ENCODE results near the gene CDC42BPA.

Gene CDC42BPA

GRCh38 chr1:227049253-227049652 is 269.0 kb downstream of the CDC42BPA start:
- peaks cover 28% of the 10 kb centered on the region for H3K27me3 Mint-ChIP-seq (ENCODE audit: low read depth)

GRCh38 chr1:227043755-227044154 is 274.5 kb downstream of the CDC42BPA start:
- Mint-ChIP-seq H3K4me3 (no peak overlapping the region), H3K4me1 (ENCODE audit: low read depth) (no peaks in the 10 kb centered on the region), H3K27me3 (ENCODE audit: low read depth) (peaks cover 28% of the 10 kb centered on the region), H3K9me3 (no peaks in the 10 kb centered on the region), H3K27ac (no peak overlapping the region), H3K36me3 (ENCODE audit: low read depth) (no peaks in the 10 kb centered on the region)

More at GRCh38 chr1:227049253-227049652, 269.0 kb downstream of the CDC42BPA start:
- Mint-ChIP-seq H3K4me1 (ENCODE audit: low read depth) (no peaks in the 10 kb centered on the region), H3K27ac (no peak overlapping the region), H3K36me3 (ENCODE audit: low read depth) (no peaks in the 10 kb centered on the region), H3K9me3 (no peaks in the 10 kb centered on the region), H3K4me3 (no peak overlapping the region)

GRCh38 chr1:227042292-227042691 is 276.0 kb downstream of the CDC42BPA start:
- H3K4me3 Mint-ChIP-seq, result no peak overlapping the region
- peaks cover 28% of the 10 kb centered on the region for H3K27me3 Mint-ChIP-seq (ENCODE audit: low read depth)
- no peaks in the 10 kb centered on the region for H3K4me1 Mint-ChIP-seq (ENCODE audit: low read depth)
- H3K36me3 Mint-ChIP-seq (ENCODE audit: low read depth), result no peaks in the 10 kb centered on the region
- H3K9me3 Mint-ChIP-seq, result no peaks in the 10 kb centered on the region
- H3K27ac Mint-ChIP-seq, result no peak overlapping the region

GRCh38 chr1:227038401-227038800 is 279.9 kb downstream of the CDC42BPA start:
- Mint-ChIP-seq H3K4me1 (ENCODE audit: low read depth) (no peaks in the 10 kb centered on the region), H3K27ac (no peak overlapping the region), H3K4me3 (no peak overlapping the region), H3K9me3 (no peaks in the 10 kb centered on the region), H3K27me3 (ENCODE audit: low read depth) (peaks cover 14% of the 10 kb centered on the region), H3K36me3 (ENCODE audit: low read depth) (no peaks in the 10 kb centered on the region)

- H3K4me1 Mint-ChIP-seq (ENCODE audit: low read depth), result no peaks in the 10 kb centered on the region
- H3K9me3 Mint-ChIP-seq, result no peaks in the 10 kb centered on the region
- H3K36me3 Mint-ChIP-seq (ENCODE audit: low read depth), result no peaks in the 10 kb centered on the region
- H3K27me3 Mint-ChIP-seq (ENCODE audit: low read depth), result peaks cover 9% of the 10 kb centered on the region
- no peak overlapping the region for H3K27ac Mint-ChIP-seq
- H3K4me3 Mint-ChIP-seq, result no peak overlapping the region
Observed at GRCh38 chr1:227037121-227037520, 281.2 kb downstream of the CDC42BPA start.

- H3K4me3 Mint-ChIP-seq, result no peak overlapping the region
- H3K9me3 Mint-ChIP-seq, result no peaks in the 10 kb centered on the region
- H3K4me1 Mint-ChIP-seq (ENCODE audit: low read depth), result no peaks in the 10 kb centered on the region
- H3K27me3 Mint-ChIP-seq (ENCODE audit: low read depth), result peaks cover 5% of the 10 kb centered on the region
- H3K36me3 Mint-ChIP-seq (ENCODE audit: low read depth), result no peaks in the 10 kb centered on the region
- no peak overlapping the region for H3K27ac Mint-ChIP-seq
Observed at GRCh38 chr1:227035316-227035715, 283.0 kb downstream of the CDC42BPA start.

- H3K4me1 Mint-ChIP-seq (ENCODE audit: low read depth), result no peaks in the 10 kb centered on the region
- no peaks in the 10 kb centered on the region for H3K9me3 Mint-ChIP-seq
- H3K27me3 Mint-ChIP-seq (ENCODE audit: low read depth), result no peaks in the 10 kb centered on the region
- no peaks in the 10 kb centered on the region for H3K36me3 Mint-ChIP-seq (ENCODE audit: low read depth)
- no peak overlapping the region for H3K27ac Mint-ChIP-seq
- no peak overlapping the region for H3K4me3 Mint-ChIP-seq
Observed at GRCh38 chr1:227033880-227034279, 284.4 kb downstream of the CDC42BPA start.

GRCh38 chr1:227032396-227032795 is 285.9 kb downstream of the CDC42BPA start:
- no peak overlapping the region for H3K4me3 Mint-ChIP-seq
- H3K36me3 Mint-ChIP-seq (ENCODE audit: low read depth), result no peaks in the 10 kb centered on the region
- H3K27ac Mint-ChIP-seq, result no peak overlapping the region
- no peaks in the 10 kb centered on the region for H3K4me1 Mint-ChIP-seq (ENCODE audit: low read depth)
- no peaks in the 10 kb centered on the region for H3K9me3 Mint-ChIP-seq
- no peaks in the 10 kb centered on the region for H3K27me3 Mint-ChIP-seq (ENCODE audit: low read depth)

- no peaks in the 10 kb centered on the region for H3K36me3 Mint-ChIP-seq (ENCODE audit: low read depth)
- H3K4me3 Mint-ChIP-seq, result no peak overlapping the region
- H3K27ac Mint-ChIP-seq, result no peak overlapping the region
Observed at GRCh38 chr1:227016990-227017389, 301.3 kb downstream of the CDC42BPA start.

GRCh38 chr1:227010645-227011044 is 307.6 kb downstream of the CDC42BPA start:
- H3K4me3 Mint-ChIP-seq, result no peak overlapping the region
- no peak overlapping the region for H3K27ac Mint-ChIP-seq
- no peaks in the 10 kb centered on the region for H3K9me3 Mint-ChIP-seq
- H3K27me3 Mint-ChIP-seq (ENCODE audit: low read depth), result peaks cover 7% of the 10 kb centered on the region
- no peaks in the 10 kb centered on the region for H3K4me1 Mint-ChIP-seq (ENCODE audit: low read depth)
- no peaks in the 10 kb centered on the region for H3K36me3 Mint-ChIP-seq (ENCODE audit: low read depth)

More at GRCh38 chr1:227016990-227017389, 301.3 kb downstream of the CDC42BPA start:
- Mint-ChIP-seq H3K4me1 (ENCODE audit: low read depth) (no peaks in the 10 kb centered on the region), H3K27me3 (ENCODE audit: low read depth) (no peaks in the 10 kb centered on the region), H3K9me3 (no peaks in the 10 kb centered on the region)

GRCh38 chr1:227009937-227010336 is 308.4 kb downstream of the CDC42BPA start:
- H3K27me3 Mint-ChIP-seq (ENCODE audit: low read depth), result peaks cover 7% of the 10 kb centered on the region
- H3K27ac Mint-ChIP-seq, result no peak overlapping the region
- no peak overlapping the region for H3K4me3 Mint-ChIP-seq
- H3K9me3 Mint-ChIP-seq, result no peaks in the 10 kb centered on the region
- no peaks in the 10 kb centered on the region for H3K4me1 Mint-ChIP-seq (ENCODE audit: low read depth)
- H3K36me3 Mint-ChIP-seq (ENCODE audit: low read depth), result no peaks in the 10 kb centered on the region

GRCh38 chr1:227006226-227006796 is 312.0 kb downstream of the CDC42BPA start:
- Mint-ChIP-seq H3K4me1 (ENCODE audit: low read depth) (no peaks in the 10 kb centered on the region), H3K27ac (no peak overlapping the region), H3K36me3 (ENCODE audit: low read depth) (no peaks in the 10 kb centered on the region), H3K9me3 (no peaks in the 10 kb centered on the region), H3K27me3 (ENCODE audit: low read depth) (peaks cover 7% of the 10 kb centered on the region), H3K4me3 (no peak overlapping the region)

- Mint-ChIP-seq H3K9me3 (no peaks in the 10 kb centered on the region), H3K36me3 (ENCODE audit: low read depth) (no peaks in the 10 kb centered on the region), H3K4me3 (no peak overlapping the region), H3K27me3 (ENCODE audit: low read depth) (no peaks in the 10 kb centered on the region), H3K4me1 (ENCODE audit: low read depth) (no peaks in the 10 kb centered on the region), H3K27ac (no peak overlapping the region)
Observed at GRCh38 chr1:227004796-227005195, 313.5 kb downstream of the CDC42BPA start.

- no peaks in the 10 kb centered on the region for H3K9me3 Mint-ChIP-seq
- no peak overlapping the region for H3K27ac Mint-ChIP-seq
- H3K36me3 Mint-ChIP-seq (ENCODE audit: low read depth), result no peaks in the 10 kb centered on the region
Observed at GRCh38 chr1:227003165-227003564, 315.1 kb downstream of the CDC42BPA start.

GRCh38 chr1:227002531-227003049 is 315.7 kb downstream of the CDC42BPA start:
- H3K27ac Mint-ChIP-seq, result no peak overlapping the region
- peaks cover 6% of the 10 kb centered on the region for H3K27me3 Mint-ChIP-seq (ENCODE audit: low read depth)
- H3K9me3 Mint-ChIP-seq, result no peaks in the 10 kb centered on the region
- no peaks in the 10 kb centered on the region for H3K36me3 Mint-ChIP-seq (ENCODE audit: low read depth)
- H3K4me1 Mint-ChIP-seq (ENCODE audit: low read depth), result no peaks in the 10 kb centered on the region
- H3K4me3 Mint-ChIP-seq, result no peak overlapping the region

More at GRCh38 chr1:227003165-227003564, 315.1 kb downstream of the CDC42BPA start:
- Mint-ChIP-seq H3K4me3 (no peak overlapping the region), H3K27me3 (ENCODE audit: low read depth) (peaks cover 1% of the 10 kb centered on the region), H3K4me1 (ENCODE audit: low read depth) (no peaks in the 10 kb centered on the region)
